Hepatocyte (in vitro differentiated cells): ENCODE results near the gene URAD. TPM values are rescaled to one million over a fixed set of nuclear protein-coding genes. Genes with fewer than 3 reads are reported as not detected.

Experiments used
- DNase-seq: peaks from one replicate; pipeline ENCODE4 v3.0.0-alpha.2; 2016; ENCODE audit warnings: low spot score
- H2AFZ ChIP-seq: fragments of 200-600 bp; sonication (generic); 2 replicates; pipeline ENCODE4 v1.6.0; 2016; ENCODE audit warnings: antibody characterized with exemption, mild to moderate bottlenecking
- H3K27ac ChIP-seq: fragments of 200-600 bp; sonication (generic); 2 replicates; pipeline ENCODE4 v1.5.1; 2016; ENCODE audit warnings: mild to moderate bottlenecking
- H3K27me3 ChIP-seq: fragments of 200-600 bp; sonication (generic); 2 replicates; pipeline ENCODE4 v1.6.1; 2016
- H3K36me3 ChIP-seq: fragments of 200-600 bp; sonication (generic); replicated peaks from 2 replicates; pipeline ENCODE4 v1.5.1; 2016; ENCODE audit warnings: low read depth; ENCODE audit not compliant: insufficient read depth
- H3K4me1 ChIP-seq: fragments of 200-600 bp; sonication (generic); 2 replicates; pipeline ENCODE4 v1.5.1; 2016; ENCODE audit warnings: mild to moderate bottlenecking, moderate library complexity; ENCODE audit not compliant: insufficient read depth
- H3K4me2 ChIP-seq: fragments of 200-600 bp; sonication (generic); 2 replicates; pipeline ENCODE4 v1.6.0; 2016
- H3K4me3 ChIP-seq: fragments of 200-600 bp; sonication (generic); 2 replicates; pipeline ENCODE4 v1.5.1; 2016; ENCODE audit warnings: mild to moderate bottlenecking
- H3K79me2 ChIP-seq: fragments of 200-600 bp; sonication (generic); 2 replicates; pipeline ENCODE4 v1.6.0; 2017; ENCODE audit warnings: mild to moderate bottlenecking
- H3K9me2 ChIP-seq: fragments of 200-600 bp; sonication (generic); replicated peaks from 2 replicates; pipeline ENCODE4 v1.6.0; 2017; ENCODE audit warnings: mild to moderate bottlenecking; ENCODE audit not compliant: insufficient read depth
- H3K9me3 ChIP-seq: fragments of 200-600 bp; sonication (generic); 2 replicates; pipeline ENCODE4 v1.5.1; 2016; ENCODE audit warnings: low read depth, mild to moderate bottlenecking
- H4K20me1 ChIP-seq: fragments of 200-600 bp; sonication (generic); 2 replicates; pipeline ENCODE4 v1.6.0; 2016; ENCODE audit warnings: mild to moderate bottlenecking; ENCODE audit not compliant: insufficient read depth, poor library complexity, severe bottlenecking
- EZH2 ChIP-seq: fragments of 200-600 bp; sonication (generic); IDR thresholded peaks from 2 replicates; pipeline ENCODE4 v1.6.1; 2016; ENCODE audit warnings: antibody characterized with exemption, mild to moderate bottlenecking, borderline replicate concordance
- EZH2phosphoT487 ChIP-seq: fragments of 200-600 bp; sonication (generic); IDR thresholded peaks from one replicate; pipeline ENCODE4 v1.6.1; 2018; ENCODE audit warnings: antibody characterized with exemption, mild to moderate bottlenecking, low read depth, moderate library complexity; ENCODE audit not compliant: unreplicated experiment, severe bottlenecking
- WGBS: methylation state at CpG from one replicate; pipeline ENCODE4 v1.1.6; 2016; ENCODE audit warnings: low lambda C conversion rate; ENCODE audit errors: missing lambda C conversion rate; 5-methylcytosine and 5-hydroxymethylcytosine counted together
- polyA plus RNA-seq: library from polyadenylated mRNA; unstranded; fragments of >200 nt; fragmentation: Nextera tagmentation; extraction: Ambion mirVana; gene quantifications from 2 replicates; pipeline ENCODE4 v1.2.1, GENCODE V29; 2016
- total RNA-seq: library from RNA; depleted of rRNA; stranded (reverse); fragments of >200 nt; gene quantifications from 2 replicates; pipeline ENCODE4 v1.2.3, GENCODE V29; 2014
- TF ChIP-seq, protein P1 (sequence below): fragments of 200-600 bp; sonication (generic); IDR thresholded peaks from 2 replicates; pipeline ENCODE4 v1.5.1; 2016; ENCODE audit warnings: antibody characterized with exemption, mild to moderate bottlenecking; ENCODE audit not compliant: poor library complexity

The URAD gene
- total and polyA plus RNA-seq, 2 experiments from 2014 or later = 18.2 to 35.7 TPM

GRCh38 chr13:27973961-27974662 is 14.4 kb downstream of the URAD start:
- Histone ChIP-seq H3K36me3 (no peaks in the 10 kb centered on the region), H3K27me3 (peaks cover 97% of the 10 kb centered on the region), H3K4me2 (no peak overlapping the region), H3K79me2 (peaks cover 18% of the 10 kb centered on the region), H3K9me3 (no peaks in the 10 kb centered on the region), H3K9me2 (no peaks in the 10 kb centered on the region), H3K4me1 (peaks cover 7% of the 10 kb centered on the region), H3K4me3 (no peak overlapping the region), H4K20me1 (no peaks in the 10 kb centered on the region), H2AFZ (no peak overlapping the region), H3K27ac (no peak overlapping the region)
- WGBS = 50% methylated on average over 7 of the region's 7 CpGs
- TF ChIP-seq EZH2phosphoT487 (no peak), EZH2 (no peak)
- TF ChIP-seq, protein P1, sequence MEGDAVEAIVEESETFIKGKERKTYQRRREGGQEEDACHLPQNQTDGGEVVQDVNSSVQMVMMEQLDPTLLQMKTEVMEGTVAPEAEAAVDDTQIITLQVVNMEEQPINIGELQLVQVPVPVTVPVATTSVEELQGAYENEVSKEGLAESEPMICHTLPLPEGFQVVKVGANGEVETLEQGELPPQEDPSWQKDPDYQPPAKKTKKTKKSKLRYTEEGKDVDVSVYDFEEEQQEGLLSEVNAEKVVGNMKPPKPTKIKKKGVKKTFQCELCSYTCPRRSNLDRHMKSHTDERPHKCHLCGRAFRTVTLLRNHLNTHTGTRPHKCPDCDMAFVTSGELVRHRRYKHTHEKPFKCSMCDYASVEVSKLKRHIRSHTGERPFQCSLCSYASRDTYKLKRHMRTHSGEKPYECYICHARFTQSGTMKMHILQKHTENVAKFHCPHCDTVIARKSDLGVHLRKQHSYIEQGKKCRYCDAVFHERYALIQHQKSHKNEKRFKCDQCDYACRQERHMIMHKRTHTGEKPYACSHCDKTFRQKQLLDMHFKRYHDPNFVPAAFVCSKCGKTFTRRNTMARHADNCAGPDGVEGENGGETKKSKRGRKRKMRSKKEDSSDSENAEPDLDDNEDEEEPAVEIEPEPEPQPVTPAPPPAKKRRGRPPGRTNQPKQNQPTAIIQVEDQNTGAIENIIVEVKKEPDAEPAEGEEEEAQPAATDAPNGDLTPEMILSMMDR = no peak
- DNase-seq = no peak

GRCh38 chr13:27973291-27973690 is 15.2 kb downstream of the URAD start:
- Histone ChIP-seq H3K36me3 (no peaks in the 10 kb centered on the region), H3K79me2 (peaks cover 21% of the 10 kb centered on the region), H3K4me1 (peaks cover 8% of the 10 kb centered on the region), H3K27ac (no peak overlapping the region), H3K4me2 (no peak overlapping the region), H3K9me2 (no peaks in the 10 kb centered on the region), H2AFZ (no peak overlapping the region), H3K9me3 (no peaks in the 10 kb centered on the region), H3K27me3 (peaks cover 96% of the 10 kb centered on the region), H3K4me3 (no peak overlapping the region), H4K20me1 (no peaks in the 10 kb centered on the region)
- TF ChIP-seq EZH2phosphoT487 = no peak
- TF ChIP-seq, protein P1 = no peak
- TF ChIP-seq EZH2 = no peak
- no peak for DNase-seq
- WGBS = 62% methylated on average over 5 of the region's 5 CpGs

DNA sequence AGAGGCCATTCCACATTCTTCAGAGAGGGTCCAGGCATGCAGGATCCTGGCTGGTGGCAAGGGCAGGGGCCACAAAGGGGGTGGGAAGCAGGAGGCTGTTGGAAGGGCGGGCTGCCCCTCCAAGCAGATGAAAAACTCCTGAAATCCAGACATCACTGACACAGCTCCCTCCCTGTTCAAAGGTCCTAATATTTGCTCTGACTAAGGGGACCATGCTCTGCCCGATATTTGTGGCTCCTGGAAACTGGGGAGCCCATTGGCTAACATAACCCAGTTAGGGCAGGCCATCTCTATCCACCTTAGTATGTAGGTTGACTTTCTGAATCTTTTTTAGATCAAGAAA is 16.0 kb downstream of the URAD start:
- H3K4me3 ChIP-seq = no peak overlapping the region
- H3K79me2 ChIP-seq = peaks cover 28% of the 10 kb centered on the region
- no peaks in the 10 kb centered on the region for H3K9me3 ChIP-seq
- WGBS = 78% methylated on average over 2 of the region's 2 CpGs
- H2AFZ ChIP-seq = no peak overlapping the region
- peaks cover 6% of the 10 kb centered on the region for H4K20me1 ChIP-seq
- no peak for DNase-seq
- peaks cover 10% of the 10 kb centered on the region for H3K4me1 ChIP-seq
- peak overlapping the region; percentile 87 for H3K27ac ChIP-seq
- no peak overlapping the region for H3K4me2 ChIP-seq
- H3K9me2 ChIP-seq = no peaks in the 10 kb centered on the region
- TF ChIP-seq EZH2phosphoT487 (no peak), EZH2 (no peak)
- TF ChIP-seq, protein P1 = no peak
- no peaks in the 10 kb centered on the region for H3K36me3 ChIP-seq
- peaks cover 96% of the 10 kb centered on the region for H3K27me3 ChIP-seq
